Heart left ventricle (tissue), 13 donors: ENCODE results near the gene CPPED1.

ENCODE experiments used
- POLR2A ChIP-seq, 2 donors: fragments of 450-650 bp; IDR thresholded peaks; one replicate each; pipeline ENCODE4 v1.6.1; 2017; ENCODE audit warnings: antibody characterized with exemption in 2 of 2, mild to moderate bottlenecking in 2 of 2, moderate library complexity in 2 of 2
- TF ChIP-seq, protein P1 (sequence below), 12 donors: fragments of 200-600 bp; sonication (generic) in 4 of 12; IDR thresholded peaks; one replicate each; pipeline versions ENCODE4 v1.5.0 to v1.8.0; 2018 to 2022; ENCODE audit warnings: antibody characterized with exemption in 12 of 12, mild to moderate bottlenecking in 5 of 12
- donor health status: ischemic (EF 13 %, LVEDD 7.1; RV severe dilation, severe dysfunction).
- donor health status: DM: no; HTN: yes; CAD: no.
- donor health status: DM: no; HTN: no; CAD: no.
- donor health status: ischemic (EF 25% LVEDD 6.9; RV normal size, moderate dysfunction).
- donor health status: ischemic (EF 25% LVEDD 5.7; RV mildly dilated, moderate dysfunction).
- donor health status: ischemic (EF 35%, LVEDD 5.7; RV mildly dilated, moderate dysfunction).
- donor health status: nonischemic (EF 11% LVEDD 7.7; RV severe dilation, severe dysfunction).
- donor health status: DM: yes; HTN: yes; CAD: no.
- donor health status: PGD.
- donor health status: ischemic (EF 29% LVEDD 5.4; RV normal size, mild dysfunction).
- donor health status: nonischemic (EF 23%, LVEDD 6.1; RV moderate dilation, normal function).

- TF ChIP-seq POLR2A (IDR thresholded peaks at IDR 0.05): no peak
- TF ChIP-seq, protein P1, sequence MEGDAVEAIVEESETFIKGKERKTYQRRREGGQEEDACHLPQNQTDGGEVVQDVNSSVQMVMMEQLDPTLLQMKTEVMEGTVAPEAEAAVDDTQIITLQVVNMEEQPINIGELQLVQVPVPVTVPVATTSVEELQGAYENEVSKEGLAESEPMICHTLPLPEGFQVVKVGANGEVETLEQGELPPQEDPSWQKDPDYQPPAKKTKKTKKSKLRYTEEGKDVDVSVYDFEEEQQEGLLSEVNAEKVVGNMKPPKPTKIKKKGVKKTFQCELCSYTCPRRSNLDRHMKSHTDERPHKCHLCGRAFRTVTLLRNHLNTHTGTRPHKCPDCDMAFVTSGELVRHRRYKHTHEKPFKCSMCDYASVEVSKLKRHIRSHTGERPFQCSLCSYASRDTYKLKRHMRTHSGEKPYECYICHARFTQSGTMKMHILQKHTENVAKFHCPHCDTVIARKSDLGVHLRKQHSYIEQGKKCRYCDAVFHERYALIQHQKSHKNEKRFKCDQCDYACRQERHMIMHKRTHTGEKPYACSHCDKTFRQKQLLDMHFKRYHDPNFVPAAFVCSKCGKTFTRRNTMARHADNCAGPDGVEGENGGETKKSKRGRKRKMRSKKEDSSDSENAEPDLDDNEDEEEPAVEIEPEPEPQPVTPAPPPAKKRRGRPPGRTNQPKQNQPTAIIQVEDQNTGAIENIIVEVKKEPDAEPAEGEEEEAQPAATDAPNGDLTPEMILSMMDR (IDR thresholded peaks at IDR 0.05): no peak
These were observed 186.3 kb downstream of the CPPED1 start for GRCh38 chr16:12617401-12617819.
